RWPE2 (cell line): ENCODE measurements around the gene CD27.
"Not testable (repeated sequence)": the region's sequence is repeated elsewhere in the genome, so short reads cannot be mapped to it uniquely, and the experiment has no call there.

Experiments
- ATAC-seq: fragments of 200-7000 bp; cut with Tn5 transposase; 3 replicates; pipeline ENCODE4 v1.9.1; 2021; ENCODE audit warnings: low read depth
- DNase-seq: peaks from one replicate; pipeline ENCODE4 v3.0.0-alpha.2; 2020; ENCODE audit warnings: low spot score
- H3K27ac ChIP-seq: fragments of 450-650 bp; 2 replicates; pipeline ENCODE4 v1.5.1; 2017; ENCODE audit warnings: mild to moderate bottlenecking; ENCODE audit not compliant: poor library complexity, severe bottlenecking
- H3K27me3 ChIP-seq: fragments of 250-450 bp; sonication (Bioruptor Pico); 2 replicates; pipeline ENCODE4 v1.5.1; 2021; ENCODE audit warnings: mild to moderate bottlenecking, moderate library complexity; ENCODE audit not compliant: insufficient read depth, poor library complexity, severe bottlenecking
- H3K36me3 ChIP-seq: fragments of 250-450 bp; sonication (Bioruptor Pico); 2 replicates; pipeline ENCODE4 v1.5.1; 2020; ENCODE audit warnings: low read depth, mild to moderate bottlenecking, moderate library complexity
- H3K4me1 ChIP-seq: fragments of 250-450 bp; sonication (Bioruptor Pico); 2 replicates; pipeline ENCODE4 v1.5.1; 2021; ENCODE audit warnings: mild to moderate bottlenecking, moderate library complexity; ENCODE audit not compliant: insufficient read depth, poor library complexity, severe bottlenecking
- H3K4me3 ChIP-seq: fragments of 250-450 bp; sonication (Bioruptor Pico); 2 replicates; pipeline ENCODE4 v1.5.1; 2021; ENCODE audit warnings: mild to moderate bottlenecking, moderate library complexity; ENCODE audit not compliant: severe bottlenecking
- H3K9me3 ChIP-seq: fragments of 250-450 bp; sonication (Bioruptor Pico); 2 replicates; pipeline ENCODE4 v1.5.1; 2021; ENCODE audit warnings: mild to moderate bottlenecking, moderate library complexity; ENCODE audit not compliant: severe bottlenecking
- TF ChIP-seq, protein P1 (sequence below): fragments of 450-650 bp; IDR thresholded peaks from one replicate; pipeline ENCODE4 v1.5.1; 2017; ENCODE audit warnings: mild to moderate bottlenecking, moderate library complexity; ENCODE audit not compliant: poor library complexity, severe bottlenecking

Gene CD27

DNA sequence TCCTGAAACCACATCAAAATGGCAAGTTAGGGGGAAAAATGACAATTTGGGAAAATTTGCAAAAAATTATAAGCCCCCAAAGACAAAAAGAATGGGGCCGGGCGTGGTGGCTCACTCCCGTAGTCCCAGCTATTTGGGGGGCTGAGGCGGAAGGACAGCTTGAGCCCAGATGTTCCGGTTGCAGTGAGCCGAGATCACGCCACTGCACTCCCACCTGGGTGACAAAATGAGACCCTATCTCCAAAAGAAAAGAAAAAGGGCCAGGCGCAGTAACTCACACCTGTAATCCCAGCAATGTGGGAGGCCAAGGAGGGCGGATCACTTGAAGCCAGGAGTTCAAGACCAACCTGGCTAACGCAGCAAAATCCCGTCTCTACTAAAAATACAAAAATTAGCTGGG is 27.7 kb downstream of the CD27 start:
- TF ChIP-seq, protein P1, sequence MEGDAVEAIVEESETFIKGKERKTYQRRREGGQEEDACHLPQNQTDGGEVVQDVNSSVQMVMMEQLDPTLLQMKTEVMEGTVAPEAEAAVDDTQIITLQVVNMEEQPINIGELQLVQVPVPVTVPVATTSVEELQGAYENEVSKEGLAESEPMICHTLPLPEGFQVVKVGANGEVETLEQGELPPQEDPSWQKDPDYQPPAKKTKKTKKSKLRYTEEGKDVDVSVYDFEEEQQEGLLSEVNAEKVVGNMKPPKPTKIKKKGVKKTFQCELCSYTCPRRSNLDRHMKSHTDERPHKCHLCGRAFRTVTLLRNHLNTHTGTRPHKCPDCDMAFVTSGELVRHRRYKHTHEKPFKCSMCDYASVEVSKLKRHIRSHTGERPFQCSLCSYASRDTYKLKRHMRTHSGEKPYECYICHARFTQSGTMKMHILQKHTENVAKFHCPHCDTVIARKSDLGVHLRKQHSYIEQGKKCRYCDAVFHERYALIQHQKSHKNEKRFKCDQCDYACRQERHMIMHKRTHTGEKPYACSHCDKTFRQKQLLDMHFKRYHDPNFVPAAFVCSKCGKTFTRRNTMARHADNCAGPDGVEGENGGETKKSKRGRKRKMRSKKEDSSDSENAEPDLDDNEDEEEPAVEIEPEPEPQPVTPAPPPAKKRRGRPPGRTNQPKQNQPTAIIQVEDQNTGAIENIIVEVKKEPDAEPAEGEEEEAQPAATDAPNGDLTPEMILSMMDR: no peak
- H3K4me3 ChIP-seq: no peak overlapping the region
- no peak overlapping the region for H3K27ac ChIP-seq
- ATAC-seq: no peak
- peaks cover 4% of the 10 kb centered on the region for H3K4me1 ChIP-seq
- no peaks in the 10 kb centered on the region for H3K36me3 ChIP-seq
- no peak for DNase-seq
- H3K27me3 ChIP-seq: no peaks in the 10 kb centered on the region
- no peaks in the 10 kb centered on the region for H3K9me3 ChIP-seq

DNA sequence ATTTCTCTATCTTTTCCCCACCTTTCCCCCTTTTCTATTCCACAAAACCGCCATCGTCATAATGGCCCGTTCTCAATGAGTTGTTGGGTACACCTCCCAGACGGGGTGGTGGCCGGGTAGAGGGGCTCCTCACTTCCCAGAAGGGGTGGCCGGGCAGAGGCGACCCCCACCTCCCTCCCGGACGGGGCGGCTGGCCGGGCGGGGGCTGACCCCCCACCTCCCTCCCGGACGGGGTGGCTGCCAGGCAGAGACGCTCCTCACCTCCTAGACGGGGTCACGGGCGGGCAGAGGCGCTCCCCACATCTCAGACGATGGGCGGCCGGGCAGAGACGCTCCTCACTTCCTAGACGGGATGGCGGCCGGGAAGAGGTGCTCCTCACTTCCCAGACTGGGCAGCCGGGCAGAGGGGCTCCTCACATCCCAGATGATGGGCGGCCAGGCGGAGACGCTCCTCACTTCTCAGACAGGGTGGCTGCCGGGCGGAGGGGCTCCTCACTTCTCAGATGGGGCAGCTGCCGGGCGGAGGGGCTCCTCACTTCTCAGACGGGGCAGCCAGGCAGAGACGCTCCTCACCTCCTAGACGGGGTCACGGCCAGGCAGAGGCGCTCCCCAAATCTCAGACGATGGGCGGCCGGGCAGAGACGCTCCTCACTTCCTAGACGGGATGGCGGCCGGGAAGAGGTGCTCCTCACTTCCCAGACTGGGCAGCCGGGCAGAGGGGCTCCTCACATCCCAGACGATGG is 30.6 kb downstream of the CD27 start:
- not testable (repeated sequence) for H3K36me3 ChIP-seq, DNase-seq, H3K4me3 ChIP-seq, H3K27ac ChIP-seq, H3K9me3 ChIP-seq, H3K27me3 ChIP-seq, H3K4me1 ChIP-seq, ATAC-seq

DNA sequence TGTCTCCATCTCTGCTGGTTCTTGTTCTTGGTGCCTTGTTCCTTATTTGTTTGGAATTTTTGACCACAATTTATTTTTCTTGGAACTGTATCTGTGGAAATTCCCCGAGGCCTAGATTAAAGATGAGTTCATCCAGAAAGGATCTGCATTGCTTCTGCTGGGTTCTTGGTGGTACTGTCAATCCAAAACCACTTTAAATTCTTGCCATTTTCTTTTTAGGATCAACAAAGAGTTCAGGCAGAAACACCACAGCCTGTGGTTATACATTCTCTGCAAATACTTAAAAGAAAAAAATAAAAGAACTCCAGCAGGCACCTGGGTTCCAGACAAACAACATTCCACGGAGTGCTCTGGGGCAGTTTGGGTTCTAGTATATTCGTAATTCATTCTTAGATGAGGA is 31.7 kb downstream of the CD27 start:
- Histone ChIP-seq H3K4me3 (no peak overlapping the region), H3K4me1 (no peaks in the 10 kb centered on the region), H3K36me3 (no peaks in the 10 kb centered on the region), H3K27ac (no peak overlapping the region), H3K9me3 (no peaks in the 10 kb centered on the region), H3K27me3 (no peaks in the 10 kb centered on the region)
- TF ChIP-seq, protein P1: no peak
- DNase-seq (no peak), ATAC-seq (no peak)

DNA sequence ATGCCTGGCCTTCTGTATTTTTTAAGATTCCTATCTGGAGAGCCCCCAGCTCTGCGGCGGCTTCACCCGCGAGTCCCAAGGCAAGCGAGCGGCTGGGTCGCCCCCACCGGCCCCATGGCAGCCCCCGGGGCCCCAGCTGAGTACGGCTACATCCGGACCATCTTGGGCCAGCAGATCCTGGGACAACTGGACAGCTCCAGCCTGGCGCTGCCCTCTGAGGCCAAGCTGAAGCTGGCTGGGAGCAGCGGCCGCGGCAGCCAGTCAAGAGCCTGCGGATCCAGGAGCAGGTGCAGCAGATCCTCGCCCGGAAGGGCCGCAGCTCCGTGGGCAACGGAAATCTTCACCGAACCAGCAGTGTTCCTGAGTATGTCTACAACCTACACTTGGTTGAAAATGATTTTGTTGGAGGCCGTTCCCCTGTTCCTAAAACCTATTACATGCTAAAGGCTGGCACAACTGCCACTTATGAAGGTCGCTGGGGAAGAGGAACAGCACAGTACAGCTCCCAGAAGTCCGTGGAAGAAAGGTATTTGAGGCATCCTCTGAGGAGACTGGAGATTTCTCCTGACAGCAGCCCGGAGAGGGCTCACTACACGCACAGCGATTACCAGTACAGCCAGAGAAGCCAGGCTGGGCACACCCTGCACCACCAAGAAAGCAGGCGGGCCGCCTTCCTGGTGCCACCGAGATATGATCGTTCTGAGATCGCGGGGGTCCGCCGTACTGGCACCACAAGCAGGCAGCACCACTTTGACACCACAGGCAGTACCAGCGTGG is 33.0 kb downstream of the CD27 start:
- not testable (repeated sequence) for H3K4me1 ChIP-seq, H3K4me3 ChIP-seq, DNase-seq, H3K9me3 ChIP-seq, H3K36me3 ChIP-seq, ATAC-seq, H3K27ac ChIP-seq, H3K27me3 ChIP-seq

DNA sequence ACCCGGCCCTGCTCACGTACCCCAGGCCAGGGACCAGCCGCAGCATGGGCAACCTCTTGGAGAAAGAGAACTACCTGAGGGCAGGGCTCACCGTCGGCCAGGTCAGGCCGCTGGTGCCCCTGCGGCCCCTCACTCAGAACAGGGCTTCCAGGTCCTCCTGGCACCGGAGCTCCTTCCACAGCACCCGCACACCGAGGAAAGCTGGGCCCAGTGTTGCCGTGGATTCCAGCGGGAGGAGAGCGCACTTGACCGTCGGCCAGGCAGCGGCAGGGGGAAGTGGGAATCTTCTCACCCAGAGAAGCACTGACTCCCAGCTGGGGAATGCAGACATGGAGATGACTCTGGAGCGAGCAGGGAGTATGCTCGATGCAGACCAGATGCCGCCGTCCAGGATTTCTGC is 33.7 kb downstream of the CD27 start:
- no peaks in the 10 kb centered on the region for H3K9me3 ChIP-seq
- H3K27me3 ChIP-seq: no peaks in the 10 kb centered on the region
- no peak overlapping the region for H3K4me3 ChIP-seq
- no peak for DNase-seq
- H3K4me1 ChIP-seq: no peaks in the 10 kb centered on the region
- no peak for ATAC-seq
- H3K27ac ChIP-seq: no peak overlapping the region
- TF ChIP-seq, protein P1: no peak
- H3K36me3 ChIP-seq: no peaks in the 10 kb centered on the region
